HepG2 (cell line): ENCODE measurements around the gene SEMA6D. TPM values are rescaled to one million over a fixed set of nuclear protein-coding genes. Genes with fewer than 3 reads are reported as not detected.

ENCODE experiments used
- SRSF4 ChIP-seq: fragments of 200-400 bp; formaldehyde crosslinking; IDR thresholded peaks from one replicate; pipeline ENCODE4 v1.6.1; 2018; ENCODE audit warnings: mild to moderate bottlenecking, low read depth, low read length, moderate library complexity; ENCODE audit not compliant: poor library complexity, severe bottlenecking
- TAF15 ChIP-seq: fragments of 200-400 bp; formaldehyde crosslinking; IDR thresholded peaks from one replicate; pipeline ENCODE4 v1.6.1; 2018; ENCODE audit warnings: mild to moderate bottlenecking, low read depth, low read length; ENCODE audit not compliant: poor library complexity, severe bottlenecking
- TEAD2 ChIP-seq: sonication (generic); formaldehyde crosslinking; IDR thresholded peaks from 2 replicates; pipeline ENCODE4 v1.9.0; 2021; ENCODE audit warnings: missing genetic modification reagents
- polyA plus RNA-seq, 8 experiments: library from polyadenylated mRNA; depleted of rRNA in 3 of 8; stranded (reverse) in 7 of 8; unstranded in 1 of 8; fragments of >200 nt; fragmentation: Illumina TruSeq in 4 of 8; extraction: Trizol in 4 of 8; gene quantifications; 2 replicates each; pipeline versions ENCODE4 v1.2.1 to v1.2.3, GENCODE V29; 2011 to 2016; ENCODE audit warnings: low read depth in 4 of 8, missing spikeins in 1 of 8, mixed read lengths in 1 of 8; ENCODE audit not compliant: insufficient read depth in 1 of 8
- total RNA-seq, 5 experiments: library from RNA; depleted of rRNA; stranded (reverse); fragments of >200 nt; fragmentation: Illumina TruSeq; extraction: Trizol; gene quantifications; 2 replicates each; pipeline ENCODE4 v1.2.3, GENCODE V29; 2016; ENCODE audit warnings: low read depth in 1 of 5
- TF ChIP-seq, protein P1 (sequence below), 2 experiments: fragments of 450-650 bp in 1 of 2; sonication (generic) in 1 of 2; formaldehyde crosslinking in 1 of 2; IDR thresholded peaks; 2 replicates each; pipeline versions ENCODE4 v1.6.1 to v1.8.0; 2016 to 2022; ENCODE audit warnings: antibody characterized with exemption in 1 of 2, mild to moderate bottlenecking in 1 of 2, missing genetic modification reagents in 1 of 2

The SEMA6D gene
- total and polyA plus RNA-seq, 2 of the 13 experiments (the other 11 are each of a cell fraction or from before 2014, with no cell fraction given): not detected

DNA sequence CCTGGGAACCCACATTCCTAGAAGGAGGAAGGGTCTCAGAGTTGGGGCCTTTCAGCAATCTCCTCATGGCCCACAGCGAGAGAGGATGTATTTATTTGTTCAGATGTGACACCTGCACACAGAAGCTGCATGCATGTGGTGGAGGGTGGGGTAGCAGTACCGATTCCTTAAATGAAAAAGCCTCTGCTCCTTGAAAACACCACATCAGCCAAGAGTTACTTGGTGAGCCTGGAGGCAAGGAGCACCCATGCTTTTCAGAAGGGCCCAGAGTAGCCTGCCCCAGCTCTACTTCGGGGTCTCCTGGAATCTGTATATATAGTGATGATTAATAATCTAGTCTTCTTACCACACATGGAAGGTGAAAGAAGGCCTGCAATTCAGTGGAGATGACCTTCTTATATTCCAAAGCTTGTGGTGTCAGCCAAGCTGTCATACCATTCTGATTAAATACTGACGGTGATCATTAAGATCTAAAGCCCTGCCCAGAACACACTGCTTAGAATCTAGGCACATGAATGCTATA lies 33.5 kb downstream of the SEMA6D start (continued):
- TF ChIP-seq, protein P1, sequence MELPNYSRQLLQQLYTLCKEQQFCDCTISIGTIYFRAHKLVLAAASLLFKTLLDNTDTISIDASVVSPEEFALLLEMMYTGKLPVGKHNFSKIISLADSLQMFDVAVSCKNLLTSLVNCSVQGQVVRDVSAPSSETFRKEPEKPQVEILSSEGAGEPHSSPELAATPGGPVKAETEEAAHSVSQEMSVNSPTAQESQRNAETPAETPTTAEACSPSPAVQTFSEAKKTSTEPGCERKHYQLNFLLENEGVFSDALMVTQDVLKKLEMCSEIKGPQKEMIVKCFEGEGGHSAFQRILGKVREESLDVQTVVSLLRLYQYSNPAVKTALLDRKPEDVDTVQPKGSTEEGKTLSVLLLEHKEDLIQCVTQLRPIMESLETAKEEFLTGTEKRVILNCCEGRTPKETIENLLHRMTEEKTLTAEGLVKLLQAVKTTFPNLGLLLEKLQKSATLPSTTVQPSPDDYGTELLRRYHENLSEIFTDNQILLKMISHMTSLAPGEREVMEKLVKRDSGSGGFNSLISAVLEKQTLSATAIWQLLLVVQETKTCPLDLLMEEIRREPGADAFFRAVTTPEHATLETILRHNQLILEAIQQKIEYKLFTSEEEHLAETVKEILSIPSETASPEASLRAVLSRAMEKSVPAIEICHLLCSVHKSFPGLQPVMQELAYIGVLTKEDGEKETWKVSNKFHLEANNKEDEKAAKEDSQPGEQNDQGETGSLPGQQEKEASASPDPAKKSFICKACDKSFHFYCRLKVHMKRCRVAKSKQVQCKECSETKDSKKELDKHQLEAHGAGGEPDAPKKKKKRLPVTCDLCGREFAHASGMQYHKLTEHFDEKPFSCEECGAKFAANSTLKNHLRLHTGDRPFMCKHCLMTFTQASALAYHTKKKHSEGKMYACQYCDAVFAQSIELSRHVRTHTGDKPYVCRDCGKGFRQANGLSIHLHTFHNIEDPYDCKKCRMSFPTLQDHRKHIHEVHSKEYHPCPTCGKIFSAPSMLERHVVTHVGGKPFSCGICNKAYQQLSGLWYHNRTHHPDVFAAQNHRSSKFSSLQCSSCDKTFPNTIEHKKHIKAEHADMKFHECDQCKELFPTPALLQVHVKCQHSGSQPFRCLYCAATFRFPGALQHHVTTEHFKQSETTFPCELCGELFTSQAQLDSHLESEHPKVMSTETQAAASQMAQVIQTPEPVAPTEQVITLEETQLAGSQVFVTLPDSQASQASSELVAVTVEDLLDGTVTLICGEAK (IDR thresholded peaks at IDR 0.05): no peak
- TF ChIP-seq, protein P1 (CRISPR knock-in tag; IDR thresholded peaks at IDR 0.05): no peak
- TF ChIP-seq TEAD2 (no peak), SRSF4 (no peak), TAF15 (no peak)
- TF ChIP-seq, all 625 proteins: peak for 0
